CD1c-positive myeloid dendritic cell (primary cell): Measurements from ENCODE around the gene TPP1.

ENCODE experiments used
- DNase-seq: peaks from one replicate; pipeline ENCODE4 v3.0.0-alpha.2; 2016; ENCODE audit errors: extremely low spot score

Gene TPP1

DNA sequence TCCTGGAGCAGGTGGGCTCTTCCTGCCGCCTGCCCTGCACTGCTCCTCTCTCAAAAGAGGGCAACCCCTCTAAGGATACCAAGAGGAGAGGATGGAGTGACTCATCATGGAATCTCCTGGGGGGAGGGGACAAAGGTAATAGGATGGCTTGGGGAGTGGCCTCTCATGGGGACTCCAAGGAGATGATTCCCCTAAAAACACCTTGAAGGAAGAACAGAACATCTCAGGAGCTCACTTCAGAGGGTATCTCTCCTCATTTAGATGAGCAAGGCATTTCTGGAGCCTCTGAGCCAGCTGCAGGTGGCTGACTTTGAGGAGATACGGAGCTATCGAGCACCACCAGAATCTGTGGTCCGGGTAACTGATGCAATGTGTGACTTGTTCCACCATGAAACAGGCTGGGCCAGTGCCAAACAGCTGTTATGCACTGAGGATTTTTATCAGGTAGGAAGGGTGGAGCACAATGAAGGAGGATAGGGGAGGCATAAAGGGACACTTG lies 56.1 kb downstream of the TPP1 start:
- no peak for DNase-seq
